OCI-LY1 (cell line): ENCODE measurements around the gene TMEM95.
A peak's percentile ranks its signal among the peaks of the same experiment; 100 is the strongest.

Experiments used
- H2AFZ ChIP-seq: fragments of 200-600 bp; sonication (generic), shearing (Covaris generic); 2 replicates; pipeline ENCODE4 v1.6.0; 2014; ENCODE audit warnings: antibody characterized with exemption, mild to moderate bottlenecking, low read length
- H3F3A ChIP-seq: fragments of 200-600 bp; sonication (generic), shearing (Covaris generic); 2 replicates; pipeline ENCODE4 v1.6.0; 2014; ENCODE audit warnings: mild to moderate bottlenecking, antibody characterized with exemption, low read length, moderate library complexity; ENCODE audit not compliant: insufficient read depth
- H3K27ac ChIP-seq: fragments of 200-600 bp; sonication (generic); 2 replicates; pipeline ENCODE4 v1.5.1; 2014; ENCODE audit warnings: low read length, mixed run types, mild to moderate bottlenecking, low read depth; ENCODE audit not compliant: poor library complexity, severe bottlenecking
- H3K27me3 ChIP-seq: fragments of 200-600 bp; sonication (generic); 2 replicates; pipeline ENCODE4 v1.6.0; 2014; ENCODE audit warnings: antibody characterized with exemption, mild to moderate bottlenecking, low read length, moderate library complexity; ENCODE audit not compliant: insufficient read depth
- H3K36me3 ChIP-seq: fragments of 200-600 bp; sonication (generic); 2 replicates; pipeline ENCODE4 v1.6.1; 2014; ENCODE audit warnings: mild to moderate bottlenecking, antibody characterized with exemption, low read length, moderate library complexity, mixed read lengths; ENCODE audit not compliant: insufficient read depth
- H3K4me1 ChIP-seq: fragments of 200-600 bp; sonication (generic); 2 replicates; pipeline ENCODE4 v1.5.1; 2014; ENCODE audit warnings: mild to moderate bottlenecking, low read length, moderate library complexity; ENCODE audit not compliant: insufficient read depth, severe bottlenecking
- H3K4me2 ChIP-seq: fragments of 200-600 bp; sonication (generic), shearing (Covaris generic); 2 replicates; pipeline ENCODE4 v1.6.1; 2014; ENCODE audit warnings: low read length
- H3K4me3 ChIP-seq: fragments of 200-600 bp; sonication (generic); 2 replicates; pipeline ENCODE4 v1.5.1; 2014; ENCODE audit warnings: low read length, low read depth, mild to moderate bottlenecking, mixed read lengths; ENCODE audit not compliant: poor library complexity, severe bottlenecking
- H3K79me2 ChIP-seq: fragments of 200-600 bp; shearing (Covaris generic); 2 replicates; pipeline ENCODE4 v1.6.1; 2016; ENCODE audit warnings: mixed run types, low read length, mixed read lengths; ENCODE audit not compliant: insufficient read depth
- H3K9ac ChIP-seq: fragments of 200-600 bp; sonication (generic), shearing (Covaris generic); 2 replicates; pipeline ENCODE4 v1.6.1; 2014; ENCODE audit warnings: mild to moderate bottlenecking, low read length, mixed read lengths
- H3K9me2 ChIP-seq: fragments of 200-600 bp; sonication (generic), shearing (Covaris generic); 2 replicates; pipeline ENCODE4 v1.6.1; 2014; ENCODE audit warnings: low read depth, mild to moderate bottlenecking, low read length, mixed read lengths
- H3K9me3 ChIP-seq: fragments of 200-600 bp; shearing (Covaris generic); 2 replicates; pipeline ENCODE4 v1.6.1; 2014; ENCODE audit warnings: low read length, mixed read lengths
- H4K20me1 ChIP-seq: fragments of 200-600 bp; sonication (generic), shearing (Covaris generic); 2 replicates; pipeline ENCODE4 v1.6.0; 2016; ENCODE audit warnings: mild to moderate bottlenecking, low read length; ENCODE audit not compliant: insufficient read depth
- EZH2 ChIP-seq: fragments of 200-600 bp; sonication (generic), shearing (Covaris generic); IDR thresholded peaks from 2 replicates; pipeline ENCODE4 v1.8.0; 2017; ENCODE audit warnings: borderline replicate concordance, mixed run types, mild to moderate bottlenecking, antibody characterized with exemption, low read length, moderate library complexity, mixed read lengths
- TF ChIP-seq, protein P1 (sequence below): fragments of 200-600 bp; sonication (generic), shearing (Covaris generic); IDR thresholded peaks from 2 replicates; pipeline ENCODE4 v1.5.1; 2017; ENCODE audit warnings: mild to moderate bottlenecking, antibody characterized with exemption, low read length, moderate library complexity, mixed read lengths

TMEM95 gene

GRCh38 chr17:7346761-7347614 lies 8.0 kb upstream of the TMEM95 start:
- Histone ChIP-seq H3K79me2 (no peaks in the 10 kb centered on the region), H4K20me1 (no peaks in the 10 kb centered on the region), H2AFZ (no peak overlapping the region), H3K4me2 (no peak overlapping the region), H3K9me2 (no peaks in the 10 kb centered on the region), H3K27ac (no peak overlapping the region), H3K9me3 (no peaks in the 10 kb centered on the region), H3K27me3 (no peaks in the 10 kb centered on the region), H3K4me3 (no peak overlapping the region), H3K4me1 (peaks cover 24% of the 10 kb centered on the region), H3K36me3 (peaks cover 30% of the 10 kb centered on the region; the same call in 1 of the 2 replicates), H3K9ac (no peak overlapping the region), H3F3A (peaks cover 5% of the 10 kb centered on the region; the same call in 1 of the 2 replicates)
- no peak for TF ChIP-seq EZH2
- TF ChIP-seq, protein P1, sequence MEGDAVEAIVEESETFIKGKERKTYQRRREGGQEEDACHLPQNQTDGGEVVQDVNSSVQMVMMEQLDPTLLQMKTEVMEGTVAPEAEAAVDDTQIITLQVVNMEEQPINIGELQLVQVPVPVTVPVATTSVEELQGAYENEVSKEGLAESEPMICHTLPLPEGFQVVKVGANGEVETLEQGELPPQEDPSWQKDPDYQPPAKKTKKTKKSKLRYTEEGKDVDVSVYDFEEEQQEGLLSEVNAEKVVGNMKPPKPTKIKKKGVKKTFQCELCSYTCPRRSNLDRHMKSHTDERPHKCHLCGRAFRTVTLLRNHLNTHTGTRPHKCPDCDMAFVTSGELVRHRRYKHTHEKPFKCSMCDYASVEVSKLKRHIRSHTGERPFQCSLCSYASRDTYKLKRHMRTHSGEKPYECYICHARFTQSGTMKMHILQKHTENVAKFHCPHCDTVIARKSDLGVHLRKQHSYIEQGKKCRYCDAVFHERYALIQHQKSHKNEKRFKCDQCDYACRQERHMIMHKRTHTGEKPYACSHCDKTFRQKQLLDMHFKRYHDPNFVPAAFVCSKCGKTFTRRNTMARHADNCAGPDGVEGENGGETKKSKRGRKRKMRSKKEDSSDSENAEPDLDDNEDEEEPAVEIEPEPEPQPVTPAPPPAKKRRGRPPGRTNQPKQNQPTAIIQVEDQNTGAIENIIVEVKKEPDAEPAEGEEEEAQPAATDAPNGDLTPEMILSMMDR: no peak

GRCh38 chr17:7347630-7348477 lies 7.1 kb upstream of the TMEM95 start:
- Histone ChIP-seq H3K4me2 (no peak overlapping the region), H3K9ac (no peak overlapping the region), H3K36me3 (peaks cover 25% of the 10 kb centered on the region; the same call in 1 of the 2 replicates), H3K4me3 (no peak overlapping the region), H3K79me2 (no peaks in the 10 kb centered on the region), H3F3A (peaks cover 5% of the 10 kb centered on the region; the same call in 1 of the 2 replicates), H4K20me1 (no peaks in the 10 kb centered on the region), H3K27ac (no peak overlapping the region), H3K9me2 (no peaks in the 10 kb centered on the region), H2AFZ (no peak overlapping the region), H3K27me3 (no peaks in the 10 kb centered on the region), H3K4me1 (peaks cover 32% of the 10 kb centered on the region), H3K9me3 (no peaks in the 10 kb centered on the region)
- TF ChIP-seq, protein P1: no peak
- TF ChIP-seq EZH2: no peak

- H3K27ac ChIP-seq: peak overlapping the region; percentile 33
- no peaks in the 10 kb centered on the region for H3K79me2 ChIP-seq
- no peak overlapping the region for H3K4me3 ChIP-seq
- H3F3A ChIP-seq: peaks cover 5% of the 10 kb centered on the region; the same call in 1 of the 2 replicates
- peaks cover 23% of the 10 kb centered on the region; the same call in 1 of the 2 replicates for H3K36me3 ChIP-seq
- H3K4me2 ChIP-seq: no peak overlapping the region
- no peak for TF ChIP-seq EZH2
- TF ChIP-seq, protein P1: no peak
- no peaks in the 10 kb centered on the region for H3K27me3 ChIP-seq
- no peaks in the 10 kb centered on the region for H3K9me2 ChIP-seq
- H3K9me3 ChIP-seq: no peaks in the 10 kb centered on the region
- no peak overlapping the region for H2AFZ ChIP-seq
- H3K9ac ChIP-seq: no peak overlapping the region
- H4K20me1 ChIP-seq: no peaks in the 10 kb centered on the region
- H3K4me1 ChIP-seq: peaks cover 33% of the 10 kb centered on the region
Measured at GRCh38 chr17:7348478-7349242, 6.3 kb upstream of the TMEM95 start.
